HK-2 (cell line): ENCODE data around the gene NELFB.

Source experiments
- DNase-seq: peaks from one replicate; pipeline ENCODE4 v3.0.0-alpha.2; 2018; ENCODE audit not compliant: unreplicated experiment

NELFB gene

GRCh38 chr9:137303151-137303892 is 48.2 kb downstream of the NELFB start:
- no peak for DNase-seq

GRCh38 chr9:137303893-137304382 is 48.8 kb downstream of the NELFB start:
- no peak for DNase-seq

- no peak for DNase-seq
Measured at GRCh38 chr9:137304383-137305059, 49.4 kb downstream of the NELFB start.

GRCh38 chr9:137305060-137305797 is 50.1 kb downstream of the NELFB start:
- no peak for DNase-seq

- no peak for DNase-seq
Measured at GRCh38 chr9:137305798-137306065, 50.6 kb downstream of the NELFB start.

- DNase-seq = no peak
Measured at GRCh38 chr9:137306066-137306849, 51.1 kb downstream of the NELFB start.

GRCh38 chr9:137306850-137307254 is 51.7 kb downstream of the NELFB start:
- DNase-seq = no peak

GRCh38 chr9:137307255-137308056 is 52.3 kb downstream of the NELFB start:
- DNase-seq = no peak

GRCh38 chr9:137308057-137308619 is 53.0 kb downstream of the NELFB start:
- no peak for DNase-seq

GRCh38 chr9:137309368-137310188 is 54.5 kb downstream of the NELFB start:
- no peak for DNase-seq

- no peak for DNase-seq
Measured at GRCh38 chr9:137310189-137311052, 55.3 kb downstream of the NELFB start.

GRCh38 chr9:137311171-137311985 is 56.3 kb downstream of the NELFB start:
- DNase-seq = no peak

GRCh38 chr9:137311986-137312851 is 57.1 kb downstream of the NELFB start:
- DNase-seq = no peak

GRCh38 chr9:137312852-137313325 is 57.8 kb downstream of the NELFB start:
- DNase-seq = no peak

GRCh38 chr9:137313326-137313936 is 58.3 kb downstream of the NELFB start:
- DNase-seq = no peak

GRCh38 chr9:137313956-137314560 is 58.9 kb downstream of the NELFB start:
- no peak for DNase-seq
